COLO668 (cell line): Measurements from ENCODE around the gene TMEM74B.
"Not testable (repeated sequence)": the region's sequence is repeated elsewhere in the genome, so short reads cannot be mapped to it uniquely, and the experiment has no call there.

Experiments
- DNase-seq: peaks from one replicate; lab custom pipeline; 2025; ENCODE audit not compliant: unreplicated experiment; lab: John Stamatoyannopoulos, UW

The TMEM74B gene

DNA sequence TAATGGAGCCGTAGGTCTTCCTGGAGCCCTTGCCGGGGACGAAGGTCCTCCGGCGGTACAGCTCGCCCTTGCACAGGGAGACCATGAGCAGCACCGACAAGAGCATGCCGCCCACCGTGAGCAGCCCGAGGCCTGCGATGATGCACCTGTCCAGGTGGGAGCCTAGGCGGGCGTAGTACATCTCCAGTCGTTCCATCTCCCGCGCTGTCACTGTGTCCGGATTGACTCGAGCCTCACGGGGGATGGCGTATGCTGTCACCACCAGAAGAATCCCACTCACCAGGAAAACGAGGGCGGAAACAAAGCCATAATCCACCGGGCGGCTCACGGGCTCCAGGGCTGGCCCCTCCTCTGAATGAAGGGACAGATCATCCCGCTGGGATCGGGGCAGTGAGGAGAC, 3.8 kb downstream of the TMEM74B start:
- DNase-seq: no peak

DNA sequence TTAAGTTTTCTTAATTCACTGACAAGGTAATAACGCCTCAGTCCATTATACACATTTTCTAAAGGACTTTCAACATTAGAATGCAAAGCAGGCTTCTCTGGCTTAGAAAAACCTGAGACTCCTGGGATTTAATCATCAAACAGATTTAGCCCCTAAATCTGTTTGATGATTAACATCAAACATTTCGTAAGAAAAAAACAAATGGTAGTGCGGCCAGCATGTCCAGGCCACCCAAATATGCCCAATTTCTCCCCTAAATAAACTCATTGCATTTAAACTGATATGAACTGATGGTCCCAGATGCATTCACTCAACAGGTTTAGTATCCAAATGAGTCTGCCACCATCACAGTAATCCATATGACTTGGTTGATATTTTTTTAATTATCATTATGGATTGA, 6.2 kb downstream of the TMEM74B start:
- DNase-seq: no peak

DNA sequence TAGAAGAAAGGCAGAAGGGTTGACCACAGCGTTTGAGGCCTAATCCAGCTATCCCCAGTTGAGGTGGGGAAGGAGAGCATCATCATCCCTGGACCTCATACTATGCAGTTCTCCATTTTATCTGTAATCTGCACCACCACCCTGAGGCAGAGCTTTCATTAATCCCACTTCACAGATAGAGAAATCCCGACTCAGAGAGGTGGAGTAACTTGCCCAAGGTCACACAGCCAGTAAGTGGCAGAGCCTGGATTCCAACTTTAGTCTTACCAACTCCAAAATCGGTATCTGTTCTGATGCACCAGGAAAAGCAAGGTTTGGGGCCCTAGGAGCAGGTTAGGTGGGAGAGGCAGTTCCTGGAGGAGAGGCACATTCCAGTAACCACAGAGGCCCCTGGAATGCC, 6.7 kb downstream of the TMEM74B start:
- no peak for DNase-seq

DNA sequence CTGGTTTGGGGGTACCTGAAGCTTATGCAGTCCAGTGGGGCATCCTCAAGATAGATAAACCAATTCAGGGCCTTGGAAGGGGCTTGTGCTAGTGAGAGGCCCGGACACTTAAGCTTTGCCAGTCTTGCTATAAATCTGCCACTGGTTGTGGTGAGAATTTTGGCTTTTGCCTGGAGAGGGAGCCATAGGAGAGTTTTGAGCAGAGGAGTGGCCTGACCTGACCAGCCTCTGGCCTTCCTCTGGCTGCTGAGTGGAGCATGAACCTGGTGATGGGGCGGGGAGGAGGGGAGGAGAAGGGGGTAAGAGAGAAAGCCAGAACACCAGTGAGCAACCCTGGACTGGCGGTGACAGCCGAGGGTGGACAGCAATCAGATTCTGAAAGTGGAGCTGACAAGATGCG, 7.1 kb downstream of the TMEM74B start:
- no peak for DNase-seq

DNA sequence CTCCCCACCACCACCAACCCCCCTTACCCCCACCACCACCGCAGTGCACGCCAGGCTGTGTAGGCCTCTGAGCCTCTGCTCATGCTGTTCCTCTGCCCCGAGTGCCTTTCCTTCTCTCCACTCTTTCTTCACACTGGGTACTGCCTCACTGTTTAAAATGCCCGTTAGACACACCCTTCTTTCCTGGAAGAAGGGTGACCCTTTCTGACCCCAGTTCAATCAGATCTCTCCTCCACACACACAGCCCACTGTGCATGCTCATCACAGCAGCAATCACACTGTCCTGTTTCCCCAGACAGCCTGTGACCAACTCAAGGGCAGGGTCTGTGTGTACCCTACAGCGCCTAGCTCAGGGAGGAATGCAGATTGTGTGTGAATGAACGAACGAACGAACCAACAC, 10.0 kb downstream of the TMEM74B start:
- no peak for DNase-seq

DNA sequence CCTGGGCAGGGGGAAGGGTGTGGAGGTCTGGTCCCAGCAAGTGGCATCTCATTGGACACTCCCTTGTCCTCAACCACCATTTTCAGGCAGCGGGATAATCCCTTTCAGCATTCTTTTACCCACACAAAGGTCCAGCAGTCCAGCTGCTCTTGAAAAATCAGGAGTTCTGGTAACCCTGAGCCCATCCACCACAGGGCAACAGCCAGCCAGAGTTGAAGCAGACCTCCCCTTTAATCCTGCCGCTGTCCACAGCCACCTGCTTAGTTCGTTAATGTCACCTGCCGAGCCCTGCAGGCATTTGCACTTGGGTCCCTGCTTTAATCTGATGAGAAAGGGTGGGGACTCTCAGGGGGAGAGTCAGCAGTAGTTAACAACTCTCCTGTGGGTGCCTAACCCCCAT, 11.1 kb downstream of the TMEM74B start:
- DNase-seq: no peak

DNA sequence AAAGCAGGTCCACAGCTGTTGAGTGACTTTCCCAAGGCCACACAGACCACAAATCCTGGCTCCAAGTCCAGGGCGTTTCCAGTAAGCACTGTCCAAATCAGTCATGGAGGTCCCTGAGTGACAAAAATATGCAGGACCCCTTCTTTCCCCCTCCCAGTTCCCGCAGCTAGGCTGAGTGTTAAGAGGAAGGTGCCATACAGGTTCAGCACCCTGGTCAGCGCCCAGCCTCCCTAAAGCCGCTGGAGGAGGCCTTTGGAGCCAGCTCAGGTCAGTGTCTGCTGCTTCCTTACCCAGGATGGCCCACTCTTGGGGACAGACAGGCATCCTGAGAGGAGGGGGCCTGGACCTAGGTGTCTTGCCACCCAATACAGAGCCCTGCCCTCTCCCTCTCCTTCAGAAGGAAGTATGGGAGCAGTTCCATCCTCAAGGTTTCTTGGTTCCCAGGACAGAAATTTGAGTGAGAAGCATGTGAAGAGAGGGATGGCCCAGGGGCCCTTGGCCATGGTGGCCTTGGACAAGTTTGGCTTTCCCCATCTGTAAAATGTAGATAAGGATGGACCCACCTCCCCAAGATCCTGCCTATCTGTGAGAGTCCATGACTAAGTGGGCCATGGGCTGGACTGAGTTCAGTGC, 13.2 kb downstream of the TMEM74B start:
- DNase-seq: no peak

DNA sequence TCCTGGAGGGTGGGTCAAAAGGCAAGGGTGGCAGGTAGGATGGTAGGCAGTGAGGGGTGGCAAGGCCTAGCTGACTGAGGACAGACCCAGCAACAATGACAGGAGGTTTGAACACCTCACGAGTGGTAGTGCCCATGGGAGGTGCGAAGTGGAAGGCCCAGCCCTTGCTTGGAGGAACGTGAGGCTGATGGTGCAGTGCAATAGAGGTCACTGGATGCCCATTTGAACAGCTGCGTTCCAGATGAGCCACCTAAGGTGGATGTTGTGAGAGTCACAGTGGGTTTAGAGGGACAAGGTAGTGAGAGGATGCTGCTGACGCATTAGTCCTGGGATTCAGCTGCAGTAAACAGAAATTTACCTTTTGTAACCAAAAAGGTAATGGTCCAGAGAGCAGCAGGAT, 15.6 kb downstream of the TMEM74B start:
- DNase-seq: no peak

DNA sequence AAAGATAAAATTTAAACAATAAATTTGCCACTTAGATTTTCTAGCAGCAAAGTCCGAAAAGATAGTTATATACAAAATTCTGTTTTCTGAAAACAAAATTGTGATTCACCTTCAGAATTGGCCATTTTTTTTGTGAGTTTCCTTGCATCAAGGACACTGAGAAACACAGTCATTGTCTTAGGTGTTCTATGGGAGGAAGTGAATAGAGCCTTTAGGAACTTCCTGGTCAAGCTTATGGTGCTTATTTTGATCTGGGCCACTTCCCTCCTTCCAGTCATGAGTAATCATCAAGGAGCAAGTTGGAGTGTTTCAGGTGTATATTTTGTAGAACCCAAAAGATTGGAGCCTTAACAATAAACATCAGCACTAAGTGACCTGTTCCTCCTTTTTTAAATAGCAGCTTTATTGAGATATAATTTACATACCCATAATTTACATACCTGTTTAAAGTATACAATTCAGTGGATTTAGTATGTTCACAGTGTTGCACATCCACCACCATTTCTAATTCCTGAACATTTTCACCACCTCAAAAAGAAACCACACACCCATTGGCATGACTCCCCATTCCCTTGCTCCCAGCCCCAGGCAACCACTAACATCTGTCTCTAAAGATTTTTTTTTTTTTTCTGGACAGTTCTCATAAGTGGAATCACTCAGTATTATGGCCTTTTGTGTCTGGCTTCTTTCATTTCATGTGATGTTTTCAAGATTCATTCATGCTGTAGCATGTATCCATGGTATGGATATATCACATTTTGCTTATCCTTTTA, 17.6 kb downstream of the TMEM74B start:
- DNase-seq: no peak

DNA sequence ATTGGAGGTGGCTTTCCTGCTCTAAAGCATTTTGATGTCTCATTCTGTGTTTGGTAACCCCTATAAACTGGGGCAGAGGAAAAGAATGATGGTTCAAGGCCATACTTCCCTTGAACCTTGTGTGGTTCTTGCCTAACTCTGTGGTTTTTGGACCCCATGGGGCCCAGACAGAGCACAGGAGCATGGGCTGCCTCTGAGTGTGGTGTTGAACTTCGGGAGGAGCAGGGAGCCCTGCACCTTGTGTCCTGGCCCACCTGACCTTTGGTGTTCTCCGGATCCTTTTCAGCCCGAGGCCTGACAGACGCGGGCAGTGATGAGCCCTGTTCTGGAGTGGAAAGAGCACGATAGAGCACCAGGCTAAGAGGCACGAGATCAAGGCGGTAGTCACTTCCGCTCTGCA, 18.8 kb downstream of the TMEM74B start:
- no peak for DNase-seq

DNA sequence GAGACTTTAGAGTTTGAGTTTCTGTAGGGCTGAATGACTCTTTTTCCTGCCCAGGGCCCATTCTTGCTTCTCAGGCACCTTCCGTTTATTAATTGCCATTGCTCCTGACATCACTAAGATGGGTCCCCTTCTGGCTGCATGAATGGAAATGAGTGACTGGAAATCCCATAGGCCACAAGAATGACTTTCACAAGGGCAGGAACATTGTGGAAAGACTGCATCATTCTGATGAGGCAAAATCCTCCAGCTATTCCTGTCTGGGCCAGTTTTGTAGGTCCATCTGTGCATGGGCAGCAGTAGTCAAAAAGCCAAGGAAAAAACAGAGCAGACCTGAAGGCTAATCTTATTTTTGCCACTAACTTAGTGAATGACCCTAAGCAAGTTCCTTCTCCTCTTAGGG, 19.3 kb downstream of the TMEM74B start:
- no peak for DNase-seq

DNA sequence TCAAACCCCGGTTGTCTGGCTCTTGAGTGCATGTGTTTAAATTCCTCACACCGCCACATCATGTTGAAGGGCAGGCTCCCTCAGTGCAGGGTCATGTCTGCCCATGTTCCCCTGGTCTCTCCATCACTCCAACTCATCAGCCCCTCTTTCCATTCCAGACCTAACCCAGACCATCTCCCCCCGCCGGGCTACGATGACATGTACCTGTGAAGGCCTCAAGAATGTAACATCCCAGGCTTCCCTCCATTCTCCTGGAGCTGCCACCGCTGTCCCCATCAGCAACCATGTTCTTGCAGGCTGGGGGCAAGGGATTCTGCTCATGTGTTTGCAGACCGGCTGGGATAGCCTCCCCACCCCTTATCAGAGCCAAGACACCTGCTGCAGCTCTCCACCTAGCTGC, 19.9 kb downstream of the TMEM74B start:
- no peak for DNase-seq

DNA sequence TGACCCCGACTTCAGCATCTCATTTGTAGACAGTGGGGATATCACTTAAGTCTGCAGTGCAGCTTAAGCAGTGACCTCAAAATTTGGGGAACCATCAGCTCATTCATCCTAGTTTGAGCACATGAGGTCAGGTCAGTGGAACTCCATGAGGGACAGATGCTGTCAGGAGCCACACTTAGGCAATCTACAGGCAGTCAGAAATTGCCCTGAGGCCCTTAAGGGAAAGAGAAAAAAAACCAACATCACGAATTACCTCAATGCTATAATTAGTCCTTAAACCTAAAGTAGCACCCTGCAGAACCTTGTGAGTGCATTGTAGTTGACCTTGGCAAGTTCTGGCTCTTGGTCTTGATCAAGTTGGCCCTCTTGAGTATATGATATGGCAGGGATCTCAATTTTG, 21.1 kb downstream of the TMEM74B start:
- DNase-seq: no peak

DNA sequence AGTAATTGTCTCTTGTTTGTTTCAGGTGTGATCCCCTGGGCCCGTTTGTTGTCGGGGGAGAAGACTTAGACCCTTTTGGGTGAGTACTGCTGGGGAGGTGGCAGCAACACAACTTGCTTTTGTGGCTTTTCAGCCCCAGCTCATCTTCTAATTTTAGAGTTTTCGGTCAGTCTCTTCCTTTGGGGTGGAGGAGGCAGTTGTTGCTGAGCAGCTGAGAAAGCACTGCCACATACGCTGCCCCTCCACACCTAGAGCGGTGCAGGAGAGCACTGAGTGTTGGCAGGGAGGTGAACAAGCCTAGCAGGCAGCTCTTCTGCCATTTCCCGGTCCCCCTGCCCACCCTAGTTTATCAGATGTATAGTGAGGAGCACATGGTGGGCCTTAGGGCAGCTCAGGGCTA, 21.7 kb downstream of the TMEM74B start:
- no peak for DNase-seq

DNA sequence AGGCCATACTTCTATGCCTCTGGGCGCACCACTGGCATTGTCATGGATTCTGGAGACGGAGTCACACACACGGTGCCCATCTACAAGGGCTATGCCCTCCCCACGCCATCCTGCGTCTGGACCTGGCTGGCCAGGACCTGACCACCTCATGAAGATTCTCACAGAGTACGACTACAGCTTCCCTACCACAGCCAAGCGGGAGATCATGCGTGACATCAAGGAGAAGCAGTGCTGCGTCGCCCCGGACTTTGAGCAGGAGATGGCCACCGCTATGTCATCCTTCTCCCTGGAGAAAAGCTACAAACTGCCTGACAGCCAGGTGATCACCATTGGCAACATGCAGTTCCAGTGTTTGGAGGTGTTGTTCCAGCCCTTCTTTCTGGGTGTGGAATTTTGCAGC, 23.8 kb downstream of the TMEM74B start:
- DNase-seq: no peak

DNA sequence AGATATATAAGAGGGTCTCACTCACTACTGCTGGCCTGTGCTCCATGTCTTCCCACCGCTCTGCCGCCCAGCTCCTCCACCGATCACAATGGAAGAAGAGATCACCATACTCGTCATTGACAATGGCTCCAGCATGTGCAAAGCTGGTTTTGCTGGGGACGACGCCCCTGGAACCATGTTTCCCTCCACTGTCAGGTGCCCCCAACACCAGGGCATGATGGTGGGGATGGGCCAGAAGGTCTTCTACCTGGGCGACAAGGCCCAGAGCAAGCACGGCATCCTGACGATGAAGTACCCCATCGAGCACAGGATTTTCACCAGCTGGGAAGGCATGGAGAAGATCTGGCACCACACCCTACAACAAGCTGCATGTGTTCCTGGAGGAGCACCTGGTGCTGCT, 24.3 kb downstream of the TMEM74B start:
- DNase-seq: no peak

DNA sequence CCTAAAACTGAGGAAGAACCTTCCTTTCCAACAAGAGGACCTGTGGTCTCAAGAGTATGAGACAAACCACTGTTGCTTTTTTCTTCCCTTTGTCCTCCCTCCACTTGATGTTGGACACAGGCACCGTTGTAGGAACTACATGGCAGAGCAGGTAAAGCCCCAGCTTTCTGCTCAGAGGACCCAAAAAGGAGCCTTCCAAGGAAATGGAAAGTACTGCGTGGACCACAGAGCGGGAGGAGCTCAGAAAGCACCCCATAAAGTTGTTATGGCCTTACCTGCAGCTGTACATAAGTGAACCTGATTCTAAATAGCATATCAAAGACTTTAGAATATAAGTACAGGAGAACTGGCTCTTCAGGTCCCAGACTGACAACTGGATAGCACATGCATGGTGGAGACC, 29.4 kb downstream of the TMEM74B start:
- no peak for DNase-seq

DNA sequence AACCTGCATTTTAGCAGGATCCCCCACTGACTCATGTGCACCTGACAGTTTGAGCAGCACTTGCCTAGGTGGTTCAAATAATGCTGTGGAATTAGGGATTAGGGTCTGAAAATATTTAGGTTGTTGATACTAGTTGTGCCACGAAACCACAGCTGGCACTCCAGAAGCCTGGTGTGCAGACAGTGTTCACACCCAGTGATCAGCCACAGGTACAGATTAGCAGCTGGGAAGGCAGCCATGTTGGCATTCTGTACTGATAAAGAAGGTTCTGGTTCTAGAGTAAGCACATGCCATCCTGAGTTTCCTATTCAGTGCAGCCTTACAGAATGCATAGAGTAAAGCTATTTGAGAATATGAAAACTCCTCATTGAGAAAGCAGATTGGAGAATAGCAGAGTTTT, 30.1 kb downstream of the TMEM74B start:
- DNase-seq: no peak

DNA sequence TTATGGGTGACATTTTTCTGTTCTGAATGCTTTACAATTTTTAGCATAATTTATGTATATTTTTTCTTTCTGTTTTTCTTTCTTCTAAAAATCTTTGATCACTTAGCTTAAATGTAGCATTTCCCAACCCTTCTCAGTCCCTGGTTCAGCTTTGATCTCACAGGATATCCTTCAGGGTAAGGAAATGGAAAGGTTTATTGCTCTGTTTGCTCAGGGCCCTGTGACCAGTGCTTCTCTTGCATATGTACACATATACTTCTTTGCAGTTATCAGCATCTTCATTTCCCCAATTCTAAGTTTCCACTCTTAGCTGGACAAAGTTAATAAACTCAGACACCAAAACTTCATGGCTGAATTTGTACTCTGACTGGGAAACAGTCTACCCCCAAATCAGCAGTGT, 30.6 kb downstream of the TMEM74B start:
- DNase-seq: no peak

DNA sequence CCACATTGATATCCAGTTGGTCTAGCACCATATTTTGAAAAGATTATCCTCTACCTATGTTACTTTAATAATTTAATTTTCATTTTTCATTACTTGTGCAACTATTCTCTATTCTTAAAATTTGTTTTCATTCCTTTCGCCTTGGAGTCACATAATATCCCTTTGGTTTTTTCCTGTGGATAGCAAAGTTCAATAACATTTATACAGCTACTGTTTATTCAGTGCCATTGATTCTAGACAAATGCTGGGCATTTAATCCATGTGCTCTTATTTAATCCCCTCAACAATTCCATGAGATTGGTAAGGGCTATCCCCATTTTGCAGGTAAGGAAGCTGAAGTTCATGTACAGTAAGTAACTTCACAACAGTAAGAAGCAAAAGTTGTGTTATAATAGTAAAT, 33.8 kb downstream of the TMEM74B start:
- DNase-seq: no peak

DNA sequence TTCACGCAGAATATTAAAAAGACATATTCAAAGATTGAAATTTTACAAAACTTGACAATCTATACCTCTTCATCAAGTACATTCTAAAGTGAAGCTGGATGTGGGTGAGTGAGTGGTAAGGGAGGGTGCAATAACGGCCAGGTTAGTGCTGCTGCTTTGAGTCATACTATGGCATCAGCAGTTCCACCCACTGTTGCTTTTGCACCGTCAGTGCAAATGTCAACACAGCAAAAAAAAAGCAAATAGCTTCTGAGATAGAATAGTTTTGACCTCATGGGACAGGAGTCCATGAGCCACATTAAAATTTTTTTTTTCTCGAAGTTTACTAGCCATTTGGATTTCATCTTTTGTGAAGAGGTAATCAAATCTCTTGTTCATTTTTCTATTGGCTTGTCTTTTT, 34.6 kb downstream of the TMEM74B start:
- no peak for DNase-seq

DNA sequence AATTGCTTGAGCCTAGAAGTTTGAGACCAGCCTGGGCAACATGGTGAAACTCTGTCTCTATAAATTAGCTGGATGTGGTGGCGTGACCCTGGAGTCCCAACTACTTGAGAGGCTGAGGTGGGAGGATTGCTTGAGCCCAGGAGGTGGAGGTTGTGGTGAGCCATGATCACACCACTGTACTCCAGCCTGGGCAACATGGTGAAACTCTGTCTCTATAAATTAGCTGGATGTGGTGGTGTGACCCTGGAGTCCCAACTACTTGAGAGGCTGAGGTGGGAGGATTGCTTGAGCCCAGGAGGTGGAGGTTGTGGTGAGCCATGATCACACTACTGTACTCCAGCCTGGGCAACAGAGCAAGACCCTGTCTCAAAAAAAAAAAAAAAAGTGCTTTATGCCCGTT, 35.0 kb downstream of the TMEM74B start:
- DNase-seq: not testable (repeated sequence)

DNA sequence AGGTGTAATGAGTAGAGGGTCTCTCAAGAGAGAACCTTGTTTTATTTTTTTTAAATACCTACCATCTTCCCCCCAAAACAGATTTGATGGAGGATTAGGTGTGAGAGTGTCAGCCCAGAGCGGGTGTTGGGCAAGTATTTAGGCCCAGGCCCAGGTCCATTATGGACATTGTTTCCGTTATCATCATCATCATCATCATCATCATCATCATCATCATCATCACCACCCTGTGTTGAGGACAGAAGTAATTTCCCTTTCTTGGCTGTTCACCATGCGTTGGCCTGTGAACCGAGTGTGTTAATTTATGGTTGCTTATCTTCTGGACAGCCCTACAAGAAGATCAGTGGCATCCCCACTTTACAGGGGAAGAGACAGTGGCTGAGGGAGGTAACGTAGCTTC, 37.8 kb downstream of the TMEM74B start:
- DNase-seq: no peak
